Fibroblast of villous mesenchyme (primary cell): ENCODE data around the gene MCF2L2. TPM values are rescaled to one million over a fixed set of nuclear protein-coding genes. Genes with fewer than 3 reads are reported as not detected.
A peak's percentile ranks its signal among the peaks of the same experiment; 100 is the strongest.
"Not testable (repeated sequence)": the region's sequence is repeated elsewhere in the genome, so short reads cannot be mapped to it uniquely, and the experiment has no call there.

Source experiments
- DNase-seq: peaks from one replicate; pipeline ENCODE4 v3.0.0-alpha.2; 2010; ENCODE audit warnings: low read depth
- H3K4me3 ChIP-seq: 2 replicates; pipeline ENCODE4 v1.5.1; 2011; ENCODE audit warnings: low read depth, mild to moderate bottlenecking, low read length
- CTCF ChIP-seq: IDR thresholded peaks from 2 replicates; pipeline ENCODE4 v1.5.1; 2012; ENCODE audit warnings: low read depth, mild to moderate bottlenecking, low read length; ENCODE audit not compliant: insufficient read depth
- total RNA-seq: library from RNA; depleted of rRNA; stranded (reverse); fragments of >200 nt; gene quantifications from 2 replicates; pipeline ENCODE4 v1.2.3, GENCODE V29; 2012

MCF2L2 gene
- total RNA-seq, 1 donor, result 0.43 TPM

GRCh38 chr3:183434992-183435391 lies 6.6 kb upstream of the MCF2L2 start:
- H3K4me3 ChIP-seq, result no peak overlapping the region
- no peak for DNase-seq
- no peak for TF ChIP-seq CTCF

- no peak for TF ChIP-seq CTCF
- DNase-seq, result no peak
- no peak overlapping the region for H3K4me3 ChIP-seq
Measured at GRCh38 chr3:183434503-183434902, 6.1 kb upstream of the MCF2L2 start.

GRCh38 chr3:183430325-183430957 lies 2.0 kb upstream of the MCF2L2 start:
- H3K4me3 ChIP-seq, result no peak overlapping the region
- no peak for DNase-seq
- no peak for TF ChIP-seq CTCF

- H3K4me3 ChIP-seq, result peak overlapping the region; percentile 64
- no peak for TF ChIP-seq CTCF
- DNase-seq, result peak; percentile 35
Measured at GRCh38 chr3:183427876-183428446, 458 bp downstream of the MCF2L2 start.

GRCh38 chr3:183427196-183427875 lies 1.1 kb downstream of the MCF2L2 start:
- no peak for DNase-seq
- H3K4me3 ChIP-seq, result peak overlapping the region; percentile 64
- no peak for TF ChIP-seq CTCF

- not testable (repeated sequence) for H3K4me3 ChIP-seq, DNase-seq
Measured at GRCh38 chr3:183418807-183419206, 9.6 kb downstream of the MCF2L2 start.

GRCh38 chr3:183411216-183411922 lies 17.1 kb downstream of the MCF2L2 start:
- no peak for TF ChIP-seq CTCF
- no peak overlapping the region for H3K4me3 ChIP-seq
- DNase-seq, result no peak
